ENCODE measurements around the gene KANK2. TPM values are rescaled to one million over a fixed set of nuclear protein-coding genes. Genes with fewer than 3 reads are reported as not detected.
A peak's percentile ranks its signal among the peaks of the same experiment; 100 is the strongest.
"Not testable (repeated sequence)": the region's sequence is repeated elsewhere in the genome, so short reads cannot be mapped to it uniquely, and the experiment has no call there.

KANK2 gene
- polyA plus RNA-seq, 1 donor, result 103 TPM

DNA sequence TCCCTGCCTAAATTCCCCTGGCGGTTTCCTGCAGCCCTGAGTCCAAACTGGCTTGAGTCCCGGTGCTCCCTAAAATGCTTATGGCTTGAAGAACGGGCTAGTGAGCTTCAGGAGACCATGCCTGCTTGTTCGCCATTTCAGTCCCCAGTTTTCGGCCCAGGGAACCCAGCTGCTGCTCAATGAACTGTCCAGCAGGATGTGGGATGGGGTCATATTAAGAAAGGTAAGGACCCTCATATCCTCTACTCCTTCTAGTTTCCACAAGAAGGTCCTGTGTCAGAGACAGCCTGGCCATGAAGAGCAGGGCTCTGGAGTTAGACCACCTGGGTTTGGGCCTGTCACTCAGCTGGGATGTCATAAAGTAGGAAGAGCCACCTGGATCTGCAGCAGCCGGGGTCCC is 24.8 kb downstream of the KANK2 start:
- no peak for DNase-seq (ENCODE audit: low read depth)

DNA sequence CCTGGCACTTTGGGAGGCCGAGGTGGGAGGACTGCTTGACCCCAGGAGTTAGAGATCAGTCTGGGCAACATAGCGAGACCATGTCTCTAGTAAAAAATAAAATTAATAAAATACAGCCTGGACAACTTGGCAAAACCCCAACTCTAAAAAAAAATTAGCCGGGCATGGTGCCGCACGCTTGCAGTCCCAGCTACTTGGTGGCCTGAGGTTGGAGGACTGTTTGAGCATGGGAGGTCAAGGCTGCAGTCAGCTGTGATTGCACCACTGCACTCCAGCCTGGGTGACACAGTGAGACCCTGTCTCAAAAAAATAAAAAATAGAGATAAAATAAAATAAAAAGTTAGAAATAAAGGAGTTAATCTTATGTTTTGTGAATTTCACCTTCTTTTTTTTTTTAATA is 26.2 kb downstream of the KANK2 start:
- no peak for DNase-seq (ENCODE audit: low read depth)

DNA sequence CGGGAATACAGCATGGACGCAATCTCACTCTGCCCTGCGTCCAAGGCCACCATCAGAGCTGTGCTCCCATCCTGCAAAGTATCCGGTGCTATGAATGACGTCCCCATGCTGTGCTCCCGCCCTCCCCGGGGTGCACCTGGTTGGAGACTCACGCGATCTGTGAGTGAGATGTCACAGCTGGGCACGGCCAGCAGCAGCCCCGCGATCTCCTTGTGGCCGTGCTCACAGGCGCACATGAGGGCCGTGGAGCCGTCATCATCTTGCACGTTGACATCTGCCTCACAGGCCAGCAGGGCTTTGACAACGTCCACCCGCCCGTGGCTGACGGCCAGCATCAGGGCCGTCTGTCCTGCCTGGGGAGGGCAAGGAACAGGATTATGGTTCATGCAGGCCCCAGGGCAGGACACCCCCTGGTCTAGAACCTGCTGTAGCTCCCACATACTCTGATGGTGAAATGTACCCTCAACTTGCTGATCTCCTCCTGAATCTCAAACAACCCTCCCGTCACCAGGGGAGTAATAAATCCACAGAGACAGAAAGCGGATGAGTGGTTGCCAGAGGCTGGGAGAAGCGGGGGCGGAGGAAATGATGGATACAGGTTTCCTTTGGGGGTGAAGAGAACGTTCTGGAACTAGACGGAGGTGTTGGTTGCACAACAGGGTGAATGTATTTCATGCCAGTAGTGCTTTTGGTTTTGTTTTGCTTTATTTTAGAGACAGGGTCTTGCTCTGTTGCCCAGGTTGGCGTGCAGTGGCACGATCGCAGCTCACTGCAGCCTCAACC is 27.3 kb downstream of the KANK2 start:
- no peak for DNase-seq (ENCODE audit: low read depth)

DNA sequence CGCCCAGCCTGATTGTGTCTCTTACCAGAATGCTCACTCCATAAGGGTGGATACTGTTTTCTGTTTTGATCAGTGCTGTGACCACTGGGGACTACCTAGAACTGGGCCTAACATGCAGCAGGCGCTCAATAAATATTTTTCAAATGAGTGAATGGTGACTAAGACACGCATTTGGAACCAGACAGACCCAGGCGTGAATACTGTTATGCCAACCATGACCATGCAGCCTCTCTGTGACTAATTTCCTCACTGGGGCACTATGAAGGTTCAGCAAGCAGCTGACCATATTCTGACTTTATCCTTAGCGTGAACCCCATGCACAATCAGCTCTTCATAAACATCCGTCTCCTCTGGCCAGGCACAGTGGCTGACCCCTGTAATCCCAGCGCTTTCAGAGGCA is 28.8 kb downstream of the KANK2 start:
- no peak for DNase-seq (ENCODE audit: low read depth)

DNA sequence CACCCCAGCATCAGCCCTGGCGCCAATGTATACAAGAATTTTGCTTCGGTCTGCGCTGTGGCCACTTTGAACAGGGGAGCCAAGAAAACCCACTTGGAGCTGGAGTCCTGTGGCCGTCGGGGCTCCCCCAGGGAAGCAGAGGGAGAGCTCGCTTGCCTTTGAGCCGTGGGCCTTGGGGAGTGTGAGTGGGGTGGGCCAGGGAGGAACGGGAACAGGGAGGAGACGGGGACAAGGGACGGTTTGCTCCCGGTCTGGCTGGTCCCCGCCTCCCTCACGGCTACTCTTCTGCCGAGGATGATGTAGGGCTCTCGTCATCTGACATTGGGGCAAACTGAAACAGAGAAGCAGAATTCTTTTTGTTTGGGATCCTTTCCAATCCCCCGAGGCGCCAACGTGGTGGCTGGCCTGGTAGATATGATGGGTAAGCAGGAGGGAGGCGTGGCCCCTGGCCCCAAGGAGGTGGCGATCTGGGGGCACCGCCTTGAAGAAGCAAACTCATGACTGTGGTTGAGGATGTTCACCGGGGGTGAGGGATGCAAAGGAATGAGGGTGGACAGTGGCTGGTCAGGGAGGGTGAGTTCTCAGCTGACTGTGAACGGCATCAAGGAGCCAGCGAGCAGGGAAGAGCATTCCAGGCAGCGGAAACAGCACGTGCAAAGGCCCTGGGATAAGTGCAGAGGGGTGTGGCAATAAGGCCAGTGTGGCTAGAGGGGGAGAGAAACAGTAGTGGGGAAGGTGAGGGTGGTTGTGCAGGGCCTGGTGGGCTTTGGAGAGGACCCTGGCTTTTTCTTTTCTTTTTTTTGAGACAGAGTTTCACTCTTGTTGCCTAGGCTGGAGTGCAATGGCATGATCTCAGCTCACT is 30.8 kb downstream of the KANK2 start:
- DNase-seq (ENCODE audit: low read depth), result no peak

DNA sequence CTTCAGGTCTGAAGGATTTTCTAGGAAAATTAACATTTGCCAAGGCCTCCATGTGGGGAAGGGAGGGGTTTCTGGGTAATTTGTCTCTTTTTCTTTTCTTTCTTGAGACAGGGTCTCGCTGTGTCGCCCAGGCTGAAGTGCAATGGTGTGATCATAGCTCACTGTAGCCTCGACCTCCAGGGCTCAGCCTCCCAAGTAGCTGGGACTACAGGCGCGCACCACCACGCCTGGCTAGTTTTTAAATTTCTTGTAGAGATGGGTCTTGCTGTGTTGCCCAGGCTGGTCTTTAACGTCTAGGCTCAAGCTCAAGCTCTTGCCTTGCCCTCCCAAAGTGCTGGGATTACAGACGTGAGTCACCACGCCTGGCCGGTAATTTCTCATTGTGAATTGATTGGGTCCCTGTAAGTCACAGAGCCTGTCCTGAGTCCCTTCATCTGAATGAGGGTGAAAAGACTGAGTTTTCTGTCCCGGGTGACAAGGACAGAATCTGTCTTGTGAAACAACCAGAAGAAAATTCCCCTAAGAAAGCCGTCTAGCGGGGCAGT is 31.8 kb downstream of the KANK2 start:
- no peak for DNase-seq (ENCODE audit: low read depth)

DNA sequence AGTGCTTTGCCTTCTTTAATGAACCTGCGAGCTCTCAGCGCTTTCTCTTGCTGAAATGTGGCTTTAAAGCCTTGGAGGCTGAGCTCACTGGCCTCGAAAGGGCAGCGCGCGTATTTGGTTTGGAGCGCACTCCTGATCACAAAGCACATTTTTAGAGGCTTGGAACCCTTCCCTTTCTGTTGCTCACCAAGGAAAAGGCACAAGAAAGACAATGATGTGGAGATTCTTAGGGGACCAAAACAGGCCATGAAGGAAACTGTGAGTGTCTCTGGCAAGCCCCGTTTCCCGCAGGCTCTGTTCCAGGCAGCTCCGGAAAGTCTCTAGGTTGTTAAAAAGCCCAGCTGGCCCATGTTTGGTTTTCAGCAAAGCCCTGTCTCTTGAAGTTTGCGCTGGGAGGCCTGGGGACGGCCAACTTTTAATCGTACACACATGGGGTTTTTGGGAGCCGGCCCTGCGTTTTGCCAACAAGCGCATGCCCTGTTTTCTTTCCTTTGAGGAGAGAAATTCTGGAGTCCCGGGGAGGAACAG is 32.4 kb downstream of the KANK2 start:
- peak; percentile 72 for DNase-seq (ENCODE audit: low read depth)

DNA sequence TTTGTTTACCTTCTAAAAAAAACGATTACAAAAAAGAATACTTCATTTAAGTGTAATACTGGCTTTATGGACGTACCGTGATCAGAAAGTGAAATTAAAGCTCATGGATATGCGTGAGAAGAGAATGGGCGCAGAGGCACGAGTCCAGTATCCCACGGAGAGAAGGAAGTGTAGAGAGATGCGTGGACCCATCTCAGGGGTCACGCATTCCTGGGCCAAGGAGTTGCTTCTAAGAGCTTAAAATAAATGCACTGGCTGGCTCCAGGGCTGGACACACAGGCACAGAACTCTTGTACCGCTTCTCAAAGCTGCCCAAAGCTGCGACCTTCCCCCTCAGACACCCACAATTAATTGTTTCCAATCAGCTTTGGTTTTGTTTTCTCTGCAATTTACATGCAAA is 33.0 kb downstream of the KANK2 start:
- no peak for DNase-seq (ENCODE audit: low read depth)

DNA sequence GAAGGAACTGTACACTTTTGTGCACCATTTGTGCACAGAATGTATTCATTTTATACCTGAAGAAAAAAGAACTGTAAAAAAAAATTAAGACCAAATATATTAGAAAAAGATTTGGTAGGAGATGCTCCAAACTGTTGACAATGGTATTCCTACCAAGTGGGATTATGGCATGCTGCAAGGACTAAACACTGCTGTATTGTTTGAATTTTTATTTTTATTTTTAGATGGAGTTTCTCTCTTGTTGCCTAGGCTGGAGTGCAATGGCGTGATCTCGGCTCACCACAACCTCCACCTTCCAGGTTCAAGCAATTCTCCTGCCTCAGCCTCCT is 36.9 kb downstream of the KANK2 start:
- not testable (repeated sequence) for DNase-seq (ENCODE audit: low read depth)

DNA sequence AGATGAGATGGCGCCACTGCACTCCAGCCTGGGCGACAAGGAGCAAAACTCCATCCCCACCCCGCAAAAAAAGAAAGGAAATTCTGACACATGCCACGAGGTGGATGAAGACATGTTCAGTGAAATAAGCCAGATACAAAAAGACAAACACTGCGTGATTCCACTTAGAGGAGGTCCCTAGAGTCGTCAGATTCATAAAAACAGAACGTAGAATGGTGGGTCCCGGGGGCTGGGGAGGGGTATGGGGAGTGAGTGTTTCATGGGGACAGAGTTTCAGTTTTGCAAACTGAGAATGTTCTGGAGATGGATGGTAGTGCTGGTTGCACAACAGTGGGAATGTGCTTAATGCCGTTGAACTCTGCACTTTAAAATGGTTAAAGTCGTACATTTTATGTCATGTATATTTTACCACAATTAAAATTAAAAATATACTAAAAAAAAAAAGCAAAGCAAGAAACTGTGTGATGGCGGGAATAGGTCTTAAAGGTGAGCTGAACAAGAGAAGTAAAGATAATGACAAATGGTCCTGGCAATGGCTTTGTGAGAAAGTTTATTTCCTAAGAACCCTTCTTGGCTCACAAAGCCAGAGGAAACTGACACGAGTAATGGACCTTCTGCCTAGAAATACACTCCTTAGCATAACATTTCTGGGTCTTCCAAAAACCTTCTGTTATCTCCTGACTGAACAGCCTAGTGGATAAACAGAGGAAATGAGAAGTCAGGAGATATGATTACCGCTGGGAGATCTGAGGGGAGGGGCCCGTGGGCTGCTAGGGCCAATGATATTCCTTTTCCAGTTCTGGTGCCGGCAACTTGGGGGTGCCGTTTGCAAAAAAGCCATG is 37.5 kb downstream of the KANK2 start:
- DNase-seq (ENCODE audit: low read depth), result no peak

DNA sequence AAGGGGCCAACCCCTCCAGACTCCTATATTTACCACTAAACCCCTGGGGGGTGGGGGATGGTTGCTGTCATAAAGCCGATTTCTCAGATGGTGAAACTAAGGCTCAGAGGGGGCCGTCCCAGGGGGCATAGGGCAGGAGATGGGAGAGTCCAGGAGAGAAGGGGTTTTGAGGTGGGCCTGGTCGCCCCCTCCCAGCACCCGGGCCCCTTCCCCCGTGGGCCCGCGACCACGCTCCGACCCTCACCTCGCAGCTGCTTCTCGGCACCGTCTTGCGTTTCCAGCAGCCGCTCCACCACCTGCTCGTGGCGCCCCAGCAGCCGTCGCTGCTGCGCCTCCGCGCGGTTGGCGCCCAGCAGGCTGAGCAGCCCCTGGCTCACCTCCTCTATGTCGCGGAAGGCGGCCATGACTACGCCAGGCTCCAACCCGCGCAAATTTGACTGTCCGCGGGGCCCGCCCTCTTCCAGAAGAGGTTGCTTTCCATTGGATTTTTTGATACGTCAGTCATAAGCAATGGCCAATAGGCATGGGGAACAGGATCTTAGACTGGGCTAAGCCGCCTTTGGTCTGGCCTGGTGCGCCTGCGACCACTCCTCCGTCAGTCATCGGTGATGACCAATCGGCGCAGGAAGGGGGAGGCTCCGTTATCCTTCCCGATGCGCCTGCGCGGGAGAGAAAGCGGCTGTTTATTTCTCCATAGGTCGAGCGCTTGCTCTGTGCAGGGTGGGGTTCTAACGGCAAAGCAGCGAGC is 41.8 kb downstream of the KANK2 start, which contains the start of gene SPC24:
Gene SPC24, minus strand, starts transcription at position 410 of the 748 bp plus-strand sequence. Its CDS starts 6 bp downstream, at position 404.
- DNase-seq (ENCODE audit: low read depth), result peak; percentile 97

DNA sequence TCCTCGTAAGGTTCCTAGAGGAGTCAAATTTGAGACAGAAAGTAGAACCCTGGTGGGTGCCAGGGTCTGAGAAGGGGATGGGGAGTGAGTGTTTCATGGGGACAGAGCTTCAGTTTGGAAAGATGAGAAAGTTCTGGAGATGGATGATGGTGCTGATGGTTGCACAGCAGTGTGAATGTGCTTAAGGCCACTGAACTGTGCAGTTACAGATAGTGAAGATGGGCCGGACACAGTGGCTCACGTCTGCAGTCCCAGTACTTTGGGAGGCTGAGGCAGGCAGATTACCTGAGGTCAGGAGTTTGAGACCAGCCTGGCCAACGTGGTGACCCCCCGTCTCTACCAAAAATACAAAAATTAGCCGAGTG is 42.7 kb downstream of the KANK2 start:
- no peak for DNase-seq (ENCODE audit: low read depth)

DNA sequence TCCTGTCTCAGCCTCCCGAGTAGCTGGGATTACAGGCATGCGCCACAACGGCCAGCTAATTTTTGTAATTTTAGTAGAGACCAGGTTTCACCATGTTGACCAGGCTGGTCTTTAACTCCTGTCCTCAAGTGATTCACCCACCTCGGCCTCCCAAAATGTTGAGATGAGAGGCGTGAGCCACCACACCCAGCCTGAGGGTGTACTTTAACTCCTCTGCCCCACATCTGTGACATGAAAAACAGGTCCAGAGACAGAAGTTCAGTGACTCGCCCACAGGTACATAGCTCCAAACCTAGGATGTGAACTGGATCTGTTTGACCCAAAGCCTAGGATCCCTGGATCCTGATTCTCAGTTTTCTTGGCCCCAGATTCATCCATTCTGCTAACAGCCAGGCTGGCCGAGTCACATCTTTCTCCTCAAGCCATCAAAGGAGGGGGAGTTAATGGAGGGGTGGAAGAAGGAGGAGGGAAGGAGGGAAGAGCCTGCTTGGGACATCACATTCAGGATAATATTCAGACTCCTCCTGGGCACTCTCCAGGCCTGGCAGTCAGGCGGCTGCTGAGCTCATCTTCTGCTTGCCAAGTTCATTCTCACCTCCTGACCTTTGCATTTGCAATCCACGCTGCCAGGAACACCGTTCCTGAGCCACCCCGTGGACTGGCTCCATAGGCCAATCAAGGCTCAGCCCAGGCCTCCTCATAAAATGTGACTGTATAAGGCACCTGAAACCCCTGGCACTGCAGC is 44.9 kb downstream of the KANK2 start:
- no peak for DNase-seq (ENCODE audit: low read depth)

DNA sequence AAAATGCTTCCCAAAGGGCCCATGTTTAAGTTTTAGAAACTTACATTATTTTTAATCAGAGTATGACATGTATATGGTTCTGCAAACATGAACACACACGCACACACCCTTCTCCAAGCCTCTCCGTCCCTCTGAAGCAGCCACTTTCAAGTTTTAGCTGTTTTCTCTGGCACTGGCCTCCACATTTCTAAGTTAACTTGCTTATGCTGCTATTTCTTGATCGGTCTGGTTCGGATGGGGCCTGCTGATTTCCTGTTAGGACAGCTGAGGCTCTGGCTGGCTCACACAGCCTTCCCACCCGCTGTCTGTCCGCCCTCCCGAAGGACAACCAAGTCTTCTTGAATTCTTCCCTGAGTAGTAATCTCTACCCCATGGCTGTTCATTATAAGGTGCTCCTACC is 46.2 kb downstream of the KANK2 start:
- DNase-seq (ENCODE audit: low read depth), result peak; percentile 60

DNA sequence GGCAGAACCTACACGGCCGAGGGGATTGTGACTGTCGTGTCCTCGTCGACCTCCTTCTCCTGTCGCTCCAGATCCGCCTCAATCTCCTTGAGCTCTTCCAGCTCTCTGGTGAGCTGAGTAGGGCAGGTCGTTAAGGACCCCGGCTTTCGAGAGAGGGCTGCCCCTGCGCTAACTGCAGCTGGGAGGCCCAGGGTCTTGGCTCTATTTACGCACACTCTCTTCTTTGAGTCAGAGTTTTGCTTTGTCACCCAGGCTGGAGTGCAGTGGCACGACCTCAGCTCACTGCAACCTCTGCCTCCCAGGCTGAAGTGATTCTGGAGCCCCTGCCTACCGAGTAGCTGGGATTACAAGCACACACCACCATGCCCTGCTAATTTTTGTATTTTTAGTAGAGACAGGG is 49.3 kb downstream of the KANK2 start:
- DNase-seq (ENCODE audit: low read depth), result no peak

DNA sequence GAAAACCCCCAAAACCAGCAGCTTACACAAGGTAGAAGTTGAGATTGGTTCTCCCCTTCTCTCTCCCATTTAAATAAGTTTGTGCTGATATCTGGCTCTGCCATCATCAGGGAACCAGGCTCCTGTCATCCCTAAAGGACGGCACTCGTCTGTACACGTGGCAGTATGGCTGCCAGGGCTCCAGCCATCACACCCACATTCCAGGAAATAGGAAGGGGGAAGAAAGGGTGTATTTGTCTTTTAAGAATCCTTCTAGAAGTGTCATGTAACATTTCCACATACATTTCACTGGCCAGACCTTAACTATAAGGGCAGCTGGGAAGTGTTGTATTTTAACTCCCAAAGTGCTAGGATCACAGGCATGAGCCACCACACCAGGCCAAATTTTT is 51.8 kb downstream of the KANK2 start:
- no peak for DNase-seq (ENCODE audit: low read depth)

DNA sequence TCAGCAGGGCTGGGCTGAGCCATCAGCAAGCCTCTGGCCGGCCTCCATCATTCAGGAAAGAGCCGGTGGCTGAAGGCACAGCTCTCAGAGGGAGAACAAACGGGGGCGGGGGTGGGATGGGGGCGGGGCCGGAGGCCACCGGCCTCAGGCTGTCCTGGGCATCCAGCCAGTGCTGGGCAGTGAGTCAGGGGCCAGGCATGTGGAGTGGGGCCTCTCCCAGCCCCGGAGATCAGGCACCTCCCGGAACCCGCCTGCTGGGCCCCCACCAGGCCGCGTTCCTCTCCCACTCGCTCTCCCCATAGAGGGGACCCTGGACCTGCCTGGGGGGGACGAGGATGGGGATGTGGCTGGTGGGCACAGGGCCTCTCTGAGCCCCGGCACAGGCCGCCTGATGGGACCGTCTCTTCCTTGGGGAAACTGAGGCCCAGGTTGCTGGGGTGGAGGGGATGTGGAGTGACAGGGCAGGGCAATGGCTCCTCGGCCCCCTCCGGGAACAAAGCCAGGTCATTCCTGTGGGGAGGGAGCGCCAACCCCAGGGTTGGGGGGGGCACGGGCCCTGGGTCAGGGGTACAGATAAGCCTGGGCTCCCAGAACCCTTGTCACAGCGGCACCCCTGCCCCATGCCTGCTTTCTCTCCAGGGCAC is 54.7 kb downstream of the KANK2 start:
- DNase-seq (ENCODE audit: low read depth), result no peak

DNA sequence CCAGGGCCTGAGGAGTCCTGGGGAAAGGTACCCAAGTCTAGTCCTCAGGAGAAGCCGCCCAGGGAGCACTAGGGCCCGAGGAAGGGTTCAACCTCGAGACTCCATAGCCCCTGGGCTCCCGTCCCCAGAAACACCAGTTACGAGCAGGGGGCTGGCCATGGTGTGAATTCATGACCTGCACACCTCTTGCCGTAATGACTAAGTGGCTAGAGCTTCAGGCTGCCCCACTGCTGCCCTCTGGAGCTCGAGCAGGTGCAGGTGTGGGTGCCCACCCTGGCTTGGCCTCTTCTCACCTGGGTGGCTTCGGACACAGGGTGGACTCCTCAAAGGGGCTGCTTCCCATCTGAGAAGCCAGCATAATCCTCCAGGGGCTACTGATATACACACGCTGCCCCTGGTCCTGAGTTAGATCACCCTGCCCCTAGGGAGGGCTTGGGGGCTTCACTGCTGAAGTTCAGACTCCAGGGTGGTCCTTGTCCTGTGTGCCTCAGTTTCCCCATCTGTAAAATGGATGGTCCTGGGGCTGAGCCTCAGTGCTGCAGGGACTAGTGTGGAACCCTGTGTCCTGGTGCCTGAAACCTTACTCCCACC is 55.3 kb downstream of the KANK2 start:
- DNase-seq (ENCODE audit: low read depth), result no peak

DNA sequence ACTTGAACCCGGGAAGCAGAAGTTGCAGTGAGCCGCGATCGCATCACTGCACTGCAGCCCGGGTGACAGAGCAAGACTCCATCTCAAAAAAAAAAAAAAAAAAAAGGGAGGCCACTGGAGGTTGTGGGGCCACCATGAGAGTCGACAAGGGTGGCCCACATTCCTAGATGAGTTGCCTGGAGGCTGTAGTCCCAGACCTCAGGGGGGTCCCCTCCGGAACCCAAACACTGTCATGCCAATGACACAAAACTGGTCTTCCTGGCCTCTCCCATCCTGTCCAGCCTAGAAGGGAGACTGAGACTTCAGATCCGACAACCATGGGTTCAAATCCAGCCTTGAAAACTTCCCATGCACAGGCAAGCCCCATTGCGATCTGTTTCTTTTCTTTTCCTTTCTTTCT is 56.4 kb downstream of the KANK2 start:
- no peak for DNase-seq (ENCODE audit: low read depth)
